A673 (cell line): Measurements from ENCODE around the gene TNS1. TPM values are rescaled to one million over a fixed set of nuclear protein-coding genes. Genes with fewer than 3 reads are reported as not detected.
"Not testable (repeated sequence)": the region's sequence is repeated elsewhere in the genome, so short reads cannot be mapped to it uniquely, and the experiment has no call there.

Source experiments
- BruUV-seq: library from RNA; stranded (reverse); fragments of 400-500 nt; replicated peaks from 2 replicates; lab custom pipeline; 2021; lab: Mats Ljungman, UMichigan
- CTCF ChIA-PET: fragments of 300-600 bp; sonication (Branson Sonifier 250); formaldehyde crosslinking; loops from one replicate; lab custom pipeline; 2022; ENCODE audit warnings: antibody characterized with exemption; lab: Charles Lee
- POLR2A ChIA-PET: fragments of 300-600 bp; sonication (Branson Sonifier 250); formaldehyde crosslinking; loops from one replicate; lab custom pipeline; 2022; ENCODE audit warnings: antibody characterized with exemption; ENCODE audit not compliant: low non-redundant PET; lab: Charles Lee
- DNase-seq: peaks from one replicate; pipeline ENCODE4 v3.0.0-alpha.2; 2015; ENCODE audit warnings: low spot score
- H3K27ac ChIP-seq: fragments of 200-600 bp; sonication (generic); 2 replicates; pipeline ENCODE4 v1.5.1; 2016; ENCODE audit warnings: mixed run types, low read depth, mild to moderate bottlenecking, mixed read lengths, antibody characterized with exemption, low read length; ENCODE audit not compliant: poor library complexity, severe bottlenecking
- H3K27me3 ChIP-seq: fragments of 200-600 bp; sonication (generic); replicated peaks from 2 replicates; pipeline ENCODE4 v1.6.1; 2017; ENCODE audit warnings: mixed run types, low read depth, mild to moderate bottlenecking, mixed read lengths, antibody characterized with exemption, low read length; ENCODE audit not compliant: insufficient read depth, poor library complexity
- H3K36me3 ChIP-seq: fragments of 200-600 bp; sonication (generic); 2 replicates; pipeline ENCODE4 v1.6.1; 2016; ENCODE audit warnings: mixed run types, mild to moderate bottlenecking, mixed read lengths, antibody characterized with exemption, low read length; ENCODE audit not compliant: insufficient read depth, poor library complexity, severe bottlenecking
- H3K4me1 ChIP-seq: fragments of 200-600 bp; sonication (generic); 2 replicates; pipeline ENCODE4 v1.6.1; 2017; ENCODE audit warnings: mixed run types, mild to moderate bottlenecking, mixed read lengths, antibody characterized with exemption, low read length; ENCODE audit not compliant: insufficient read depth, poor library complexity, severe bottlenecking
- H3K4me3 ChIP-seq: fragments of 200-600 bp; sonication (generic); 2 replicates; pipeline ENCODE4 v1.5.1; 2016; ENCODE audit warnings: low read depth, mixed run types, mild to moderate bottlenecking, mixed read lengths, low read length; ENCODE audit not compliant: poor library complexity, severe bottlenecking
- H3K9me3 ChIP-seq: fragments of 200-600 bp; sonication (generic); 2 replicates; pipeline ENCODE4 v1.6.1; 2016; ENCODE audit warnings: mixed run types, low read depth, mild to moderate bottlenecking, mixed read lengths, antibody characterized with exemption, low read length; ENCODE audit not compliant: poor library complexity, severe bottlenecking
- EZH2 ChIP-seq: fragments of 200-600 bp; sonication (generic); IDR thresholded peaks from 2 replicates; pipeline ENCODE4 v1.6.1; 2017; ENCODE audit warnings: borderline replicate concordance, low read depth, mild to moderate bottlenecking, mixed read lengths, antibody characterized with exemption, low read length; ENCODE audit not compliant: poor library complexity, severe bottlenecking
- intact Hi-C: fragments of 100-400 bp; cut with micrococcal nuclease; formaldehyde crosslinking; loops from one replicate; pipeline ENCODE4 v1.10.0; 2022; ENCODE audit not compliant: unreplicated experiment
- total RNA-seq: library from RNA; stranded (reverse); gene quantifications from 2 replicates; pipeline ENCODE4 v1.2.3, GENCODE V29; 2021
- TF ChIP-seq, protein P1 (sequence below): fragments of 300-800, 200-600 bp; sonication (generic); conservative IDR thresholded peaks from 2 replicates; pipeline ENCODE4 v1.5.1; 2017; ENCODE audit warnings: low read depth, mild to moderate bottlenecking, antibody characterized with exemption, low read length, moderate library complexity, mixed read lengths

The TNS1 gene
- total RNA-seq, 1 experiment from 2014 or later = 99.6 TPM

DNA sequence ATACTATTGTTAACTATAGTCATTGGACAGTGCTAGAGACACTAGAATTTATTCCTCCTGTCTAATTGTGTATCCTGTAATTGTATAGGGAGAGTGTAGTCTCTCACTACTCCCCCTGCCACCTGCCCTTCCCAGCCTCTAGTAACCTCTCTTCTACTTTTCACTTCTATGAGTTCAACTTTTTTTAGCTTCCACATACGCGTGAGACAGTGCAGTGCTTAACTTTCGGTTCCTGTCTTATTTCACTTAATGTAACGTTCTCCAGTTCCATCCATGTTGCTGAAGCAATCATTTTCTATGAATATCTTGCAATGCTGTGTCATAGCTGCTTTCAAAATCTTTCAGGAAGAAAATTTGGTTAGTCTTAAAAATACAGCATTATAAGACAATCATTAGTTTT lies 43.4 kb upstream of the TNS1 start:
- peaks cover 6% of the 10 kb centered on the region for H3K9me3 ChIP-seq
- ChIA-PET POLR2A (no interaction called here), CTCF (no interaction called here)
- H3K4me1 ChIP-seq = no peaks in the 10 kb centered on the region
- TF ChIP-seq, protein P1, sequence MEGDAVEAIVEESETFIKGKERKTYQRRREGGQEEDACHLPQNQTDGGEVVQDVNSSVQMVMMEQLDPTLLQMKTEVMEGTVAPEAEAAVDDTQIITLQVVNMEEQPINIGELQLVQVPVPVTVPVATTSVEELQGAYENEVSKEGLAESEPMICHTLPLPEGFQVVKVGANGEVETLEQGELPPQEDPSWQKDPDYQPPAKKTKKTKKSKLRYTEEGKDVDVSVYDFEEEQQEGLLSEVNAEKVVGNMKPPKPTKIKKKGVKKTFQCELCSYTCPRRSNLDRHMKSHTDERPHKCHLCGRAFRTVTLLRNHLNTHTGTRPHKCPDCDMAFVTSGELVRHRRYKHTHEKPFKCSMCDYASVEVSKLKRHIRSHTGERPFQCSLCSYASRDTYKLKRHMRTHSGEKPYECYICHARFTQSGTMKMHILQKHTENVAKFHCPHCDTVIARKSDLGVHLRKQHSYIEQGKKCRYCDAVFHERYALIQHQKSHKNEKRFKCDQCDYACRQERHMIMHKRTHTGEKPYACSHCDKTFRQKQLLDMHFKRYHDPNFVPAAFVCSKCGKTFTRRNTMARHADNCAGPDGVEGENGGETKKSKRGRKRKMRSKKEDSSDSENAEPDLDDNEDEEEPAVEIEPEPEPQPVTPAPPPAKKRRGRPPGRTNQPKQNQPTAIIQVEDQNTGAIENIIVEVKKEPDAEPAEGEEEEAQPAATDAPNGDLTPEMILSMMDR = no peak
- TF ChIP-seq EZH2 = no peak
- intact Hi-C loops = no loop called here
- no peaks in the 10 kb centered on the region for H3K27me3 ChIP-seq
- no peak overlapping the region for H3K27ac ChIP-seq
- no peaks in the 10 kb centered on the region for H3K36me3 ChIP-seq
- H3K4me3 ChIP-seq = no peak overlapping the region
- no peak for DNase-seq
- no TSS peak for BruUV-seq

DNA sequence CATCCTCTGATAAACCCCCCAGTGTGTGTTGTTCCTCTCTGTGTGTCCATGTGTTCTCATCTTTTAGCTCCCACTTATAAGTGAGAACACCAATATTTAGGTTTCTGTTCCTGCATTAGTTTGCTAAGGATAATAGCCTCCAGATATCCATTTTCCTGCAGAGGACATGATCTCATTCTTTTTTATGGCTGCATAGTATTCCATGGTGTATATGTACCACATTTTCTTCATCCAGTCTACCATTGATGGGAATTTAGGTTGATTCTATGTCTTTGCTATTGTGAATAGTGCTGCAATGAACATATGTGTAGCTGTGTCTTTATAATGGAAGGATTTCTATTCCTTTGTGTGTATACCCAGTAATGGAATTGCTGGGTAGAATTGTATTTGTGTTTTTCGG lies 41.8 kb upstream of the TNS1 start:
- H3K36me3 ChIP-seq, H3K4me3 ChIP-seq, H3K9me3 ChIP-seq, intact Hi-C loops, H3K27ac ChIP-seq, DNase-seq, H3K4me1 ChIP-seq, H3K27me3 ChIP-seq, POLR2A ChIA-PET, BruUV-seq: not testable (repeated sequence)
- CTCF ChIA-PET = interaction anchor here (0.6 kb wide), 1 partner anchor 1048 kb away, joined by 5 read pairs; no protein-coding TSS in a partner anchor

DNA sequence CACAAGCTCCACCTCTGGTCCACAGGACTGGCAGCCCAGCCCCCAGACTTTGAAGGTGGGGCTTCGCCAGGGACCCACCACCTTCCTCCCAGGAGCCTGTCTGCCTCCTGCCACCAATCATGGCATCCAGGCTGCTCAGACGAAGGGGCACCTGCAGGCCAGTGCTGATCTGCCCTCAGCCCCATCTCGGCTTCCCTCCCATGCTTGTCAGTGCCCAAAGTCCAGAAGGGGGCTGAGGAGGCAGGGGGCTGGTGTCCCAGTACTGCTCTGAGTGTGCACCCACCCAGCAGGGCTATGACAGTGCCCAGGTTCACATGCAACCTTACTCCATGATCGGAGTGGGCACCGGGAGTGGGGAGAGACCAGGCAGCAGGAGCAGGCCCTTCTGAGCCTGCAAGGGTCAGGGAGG lies 40.9 kb upstream of the TNS1 start:
- H3K4me1 ChIP-seq = no peaks in the 10 kb centered on the region
- no peak for DNase-seq
- H3K36me3 ChIP-seq = no peaks in the 10 kb centered on the region
- intact Hi-C loops = no loop called here
- peaks cover 6% of the 10 kb centered on the region for H3K9me3 ChIP-seq
- TF ChIP-seq, protein P1 = no peak
- no peak for TF ChIP-seq EZH2
- peaks cover 2% of the 10 kb centered on the region for H3K27me3 ChIP-seq
- BruUV-seq = no TSS peak
- ChIA-PET POLR2A (no interaction called here), CTCF (no interaction called here)
- no peak overlapping the region for H3K4me3 ChIP-seq
- H3K27ac ChIP-seq = no peak overlapping the region

DNA sequence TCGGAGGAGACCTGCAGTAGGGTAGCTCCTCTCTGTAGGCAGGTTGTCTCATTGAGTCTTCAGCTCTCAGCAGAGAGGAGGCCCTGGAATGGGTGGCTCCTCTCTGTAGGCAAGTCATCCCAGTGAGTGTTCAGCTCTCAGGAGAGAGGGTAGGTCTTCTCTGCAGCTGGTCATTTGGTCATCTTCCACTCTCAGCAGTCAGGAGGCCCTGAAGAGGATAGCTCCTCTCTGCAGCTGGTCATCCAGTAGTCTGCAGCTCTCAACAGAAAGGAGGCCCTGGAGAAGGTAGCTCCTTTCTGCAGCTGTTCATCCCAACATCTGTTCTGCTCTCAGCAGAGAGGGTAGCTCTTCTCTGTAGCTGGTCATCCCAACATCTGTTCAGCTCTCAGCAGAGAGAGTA lies 40.3 kb upstream of the TNS1 start:
- TF ChIP-seq, protein P1 = no peak
- H3K9me3 ChIP-seq = peaks cover 6% of the 10 kb centered on the region
- intact Hi-C loops = no loop called here
- ChIA-PET CTCF (no interaction called here), POLR2A (no interaction called here)
- H3K4me3 ChIP-seq = no peak overlapping the region
- no peaks in the 10 kb centered on the region for H3K4me1 ChIP-seq
- DNase-seq = no peak
- H3K27me3 ChIP-seq = peaks cover 4% of the 10 kb centered on the region
- no TSS peak for BruUV-seq
- H3K36me3 ChIP-seq = no peaks in the 10 kb centered on the region
- no peak overlapping the region for H3K27ac ChIP-seq
